ENCODE results near the gene ADAM15. TPM values are rescaled to one million over a fixed set of nuclear protein-coding genes. Genes with fewer than 3 reads are reported as not detected.

The ADAM15 gene
- total and polyA plus RNA-seq, 2 of the 8 experiments (the other 6 are each of a cell fraction or from before 2014, with no cell fraction given) = 32.9 to 37.6 TPM

GRCh38 chr1:155030899-155031298, 20.2 kb upstream of the ADAM15 start:
- H2BK15ac ChIP-seq (ENCODE audit: low read length) = no peak overlapping the region
- H3K14ac ChIP-seq (ENCODE audit: insufficient read length) = no peak overlapping the region
- H3K56ac ChIP-seq (replicated peaks; ENCODE audit: insufficient read length, low read depth, low read length) = no peak overlapping the region
- no peak overlapping the region for H3K27ac ChIP-seq (ENCODE audit: low read depth, low read length)
- H4K5ac ChIP-seq (ENCODE audit: insufficient read length, low read depth, low read length) = no peak overlapping the region
- no peaks in the 10 kb centered on the region for H4K20me1 ChIP-seq (replicated peaks in 1 of 2; ENCODE audit: control insufficient read depth in 1 of 2, insufficient read depth in 2 of 2, low read length in 2 of 2)
- peaks cover 0 to 3% (median 1%) of the 10 kb centered on the region in 4 experiments; a peak in 1 of 7 replicates for H3K27me3 ChIP-seq (replicated peaks in 1 of 4; ENCODE audit: control insufficient read depth in 3 of 4, extremely low read depth in 1 of 4, insufficient read depth in 3 of 4, low read length in 3 of 4)
- no peak overlapping the region for H3K9ac ChIP-seq (replicated peaks in 1 of 4; ENCODE audit: extremely low read depth in 1 of 4, low read depth in 3 of 4, low read length in 3 of 4)
- no peaks in the 10 kb centered on the region for H3K9me3 ChIP-seq (ENCODE audit: insufficient read depth in 2 of 2, low read depth in 1 of 2, low read length in 1 of 2)
- H3K23me2 ChIP-seq (ENCODE audit: low read depth, low read length) = no peaks in the 10 kb centered on the region
- H2BK12ac ChIP-seq (ENCODE audit: low read depth, low read length) = no peak overlapping the region
- H3K4me3 ChIP-seq (ENCODE audit: extremely low read depth in 1 of 4, insufficient read depth in 2 of 4, low read depth in 3 of 4, low read length in 4 of 4) = no peak overlapping the region
- no peak overlapping the region for H2AFZ ChIP-seq (ENCODE audit: low read length)
- no peak overlapping the region for H3K18ac ChIP-seq (ENCODE audit: extremely low read depth, low read length)
- no peak overlapping the region for H4K8ac ChIP-seq (ENCODE audit: extremely low read depth, insufficient read depth, low read length)
- no peak overlapping the region for H2BK120ac ChIP-seq (replicated peaks; ENCODE audit: low read depth, low read length)
- H3K23ac ChIP-seq (ENCODE audit: insufficient read length) = no peak overlapping the region
- H2AK5ac ChIP-seq (ENCODE audit: low read depth, low read length) = no peak overlapping the region
- FAIRE-seq (no peak), DNase-seq (ENCODE audit: low read depth in 1 of 2, low spot score in 2 of 2) (no peak)
- no peak overlapping the region; the same call in 1 of the 2 replicates for H2BK5ac ChIP-seq (ENCODE audit: low read depth, low read length)
- no peak overlapping the region for H3K4ac ChIP-seq (replicated peaks; ENCODE audit: insufficient read length, low read depth, low read length)
- CTCF ChIA-PET (ENCODE audit: partially characterized antibody) = interaction anchor here (1.4 to 9.5 kb wide), 5 partner anchors 8 to 31 kb away, joined by 3 to 76 read pairs (median 19); no protein-coding TSS in a partner anchor
- H3K4me1 ChIP-seq (replicated peaks in 1 of 4; ENCODE audit: control insufficient read depth in 3 of 4, insufficient read depth in 4 of 4, low read length in 3 of 4) = peaks cover 0 to 5% (median 0%) of the 10 kb centered on the region in 4 experiments; a peak in 2 of 7 replicates
- no peaks in the 10 kb centered on the region for H3K79me1 ChIP-seq (ENCODE audit: low read depth, low read length)
- POLR2A ChIA-PET (ENCODE audit: partially characterized antibody) = interaction anchor here (2.0 to 8.8 kb wide), 2 partner anchors 11 to 13 kb away, joined by 5 to 60 read pairs; no protein-coding TSS in a partner anchor
- no peak overlapping the region for H3K4me2 ChIP-seq (ENCODE audit: insufficient read depth in 1 of 2, low read depth in 2 of 2, low read length in 2 of 2)
- WGBS, 2 experiments (ENCODE audit: extremely low coverage in 1 of 2, insufficient coverage in 1 of 2, insufficient read length in 1 of 2, insufficient replicate concordance in 2 of 2, low coverage in 1 of 2, low lambda C conversion rate in 2 of 2, missing lambda C conversion rate in 1 of 2) = 92% methylated on average over 11 of the region's 11 CpGs; no CpG with 5 or more reads in 1 of the 2 experiments
- no peaks in the 10 kb centered on the region for H3K79me2 ChIP-seq (ENCODE audit: control insufficient read depth in 1 of 2, insufficient read depth in 2 of 2, low read length in 2 of 2)
- no peak overlapping the region for H4K91ac ChIP-seq (replicated peaks; ENCODE audit: insufficient read length, low read length)
- no peak overlapping the region for H2BK20ac ChIP-seq (ENCODE audit: low read length)
- H3K36me3 ChIP-seq (ENCODE audit: control insufficient read depth in 2 of 4, insufficient read depth in 4 of 4, low read length in 3 of 4) = no peaks in the 10 kb centered on the region
- no peak for TF ChIP-seq CHD1 (IDR thresholded peaks at IDR 0.05; ENCODE audit: low read depth, low read length)

Data from H1 (cell line).